Osteocyte (in vitro differentiated cells): ENCODE data around the gene LEP. TPM values are rescaled to one million over a fixed set of nuclear protein-coding genes. Genes with fewer than 3 reads are reported as not detected.
A peak's percentile ranks its signal among the peaks of the same experiment; 100 is the strongest.

Experiments
- DNase-seq: peaks from one replicate; pipeline ENCODE4 v3.0.0; 2021; ENCODE audit warnings: mixed read lengths; ENCODE audit not compliant: unreplicated experiment; ENCODE audit errors: extremely low spot score
- H3K27ac Mint-ChIP-seq: one replicate; pipeline ENCODE4 v1.8.0; 2021; ENCODE audit warnings: mild to moderate bottlenecking, mixed read lengths; ENCODE audit not compliant: unreplicated experiment
- H3K27me3 Mint-ChIP-seq: one replicate; pipeline ENCODE4 v1.8.0; 2021; ENCODE audit warnings: mixed read lengths; ENCODE audit not compliant: unreplicated experiment
- H3K36me3 Mint-ChIP-seq: one replicate; pipeline ENCODE4 v1.8.0; 2021; ENCODE audit warnings: mixed read lengths; ENCODE audit not compliant: unreplicated experiment
- H3K4me1 Mint-ChIP-seq: one replicate; pipeline ENCODE4 v1.8.0; 2021; ENCODE audit warnings: mixed read lengths; ENCODE audit not compliant: unreplicated experiment
- H3K4me3 Mint-ChIP-seq: one replicate; pipeline ENCODE4 v1.8.0; 2021; ENCODE audit warnings: mild to moderate bottlenecking, moderate library complexity, mixed read lengths; ENCODE audit not compliant: unreplicated experiment
- H3K9me3 Mint-ChIP-seq: one replicate; pipeline ENCODE4 v1.8.0; 2021; ENCODE audit warnings: mixed read lengths; ENCODE audit not compliant: unreplicated experiment
- total RNA-seq: library from RNA; stranded (reverse); gene quantifications from 2 replicates; pipeline ENCODE4 v1.2.1, GENCODE V29; 2021
- TF ChIP-seq, protein P1 (sequence below): fragments of 200-600 bp; sonication (generic); IDR thresholded peaks from 2 replicates; pipeline ENCODE4 v1.5.0; 2021; ENCODE audit warnings: antibody characterized with exemption, mild to moderate bottlenecking, moderate library complexity

The LEP gene
- total RNA-seq, 1 donor from 2014 or later = not detected

DNA sequence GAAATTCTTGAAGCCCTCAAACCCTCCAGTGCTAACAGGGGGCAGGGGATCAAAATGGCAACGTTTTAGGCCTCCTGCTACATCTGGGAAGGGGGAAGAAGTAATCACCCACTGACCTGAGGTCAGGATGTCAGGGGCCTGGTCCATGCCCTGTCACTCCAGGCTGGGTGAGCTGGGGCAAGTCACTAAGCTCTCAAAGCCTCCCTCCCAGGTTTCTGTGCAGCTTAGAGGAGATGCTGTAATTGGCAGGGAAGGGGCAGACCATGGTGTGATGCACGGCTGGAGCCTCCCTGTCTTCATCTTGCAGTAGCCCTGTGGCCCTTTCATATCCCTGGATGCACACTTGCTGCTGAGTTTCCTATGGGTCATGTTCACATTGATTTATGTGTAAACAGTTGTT is 27.2 kb downstream of the LEP start:
- TF ChIP-seq, protein P1, sequence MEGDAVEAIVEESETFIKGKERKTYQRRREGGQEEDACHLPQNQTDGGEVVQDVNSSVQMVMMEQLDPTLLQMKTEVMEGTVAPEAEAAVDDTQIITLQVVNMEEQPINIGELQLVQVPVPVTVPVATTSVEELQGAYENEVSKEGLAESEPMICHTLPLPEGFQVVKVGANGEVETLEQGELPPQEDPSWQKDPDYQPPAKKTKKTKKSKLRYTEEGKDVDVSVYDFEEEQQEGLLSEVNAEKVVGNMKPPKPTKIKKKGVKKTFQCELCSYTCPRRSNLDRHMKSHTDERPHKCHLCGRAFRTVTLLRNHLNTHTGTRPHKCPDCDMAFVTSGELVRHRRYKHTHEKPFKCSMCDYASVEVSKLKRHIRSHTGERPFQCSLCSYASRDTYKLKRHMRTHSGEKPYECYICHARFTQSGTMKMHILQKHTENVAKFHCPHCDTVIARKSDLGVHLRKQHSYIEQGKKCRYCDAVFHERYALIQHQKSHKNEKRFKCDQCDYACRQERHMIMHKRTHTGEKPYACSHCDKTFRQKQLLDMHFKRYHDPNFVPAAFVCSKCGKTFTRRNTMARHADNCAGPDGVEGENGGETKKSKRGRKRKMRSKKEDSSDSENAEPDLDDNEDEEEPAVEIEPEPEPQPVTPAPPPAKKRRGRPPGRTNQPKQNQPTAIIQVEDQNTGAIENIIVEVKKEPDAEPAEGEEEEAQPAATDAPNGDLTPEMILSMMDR = no peak
- no peaks in the 10 kb centered on the region for H3K36me3 Mint-ChIP-seq
- no peak overlapping the region for H3K4me3 Mint-ChIP-seq
- H3K4me1 Mint-ChIP-seq = peaks cover 45% of the 10 kb centered on the region
- H3K27ac Mint-ChIP-seq = peak overlapping the region; percentile 96
- no peak for DNase-seq
- H3K9me3 Mint-ChIP-seq = no peaks in the 10 kb centered on the region
- peaks cover 2% of the 10 kb centered on the region for H3K27me3 Mint-ChIP-seq

DNA sequence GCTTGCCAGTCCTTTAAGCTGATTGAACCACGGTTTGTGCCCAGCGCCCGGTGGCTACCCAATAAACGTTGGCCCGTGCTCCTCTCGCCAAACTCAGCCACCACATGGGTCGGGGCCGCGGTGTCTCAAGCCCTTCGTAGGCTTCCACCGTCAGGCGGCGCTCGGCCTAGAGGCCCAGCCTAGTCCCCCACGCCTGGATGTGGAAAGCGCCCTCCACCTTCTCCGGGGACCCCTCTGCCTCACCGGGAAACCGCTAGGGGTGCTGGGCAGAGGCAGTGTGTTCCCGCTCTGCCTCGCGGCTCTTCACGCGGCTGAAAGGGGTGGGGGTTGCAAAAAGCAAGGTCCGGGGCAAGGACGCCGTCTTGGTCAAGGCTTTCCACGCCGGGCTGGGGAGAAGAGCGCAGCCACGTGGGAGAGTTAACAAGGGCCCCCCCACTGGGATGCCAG is 29.8 kb downstream of the LEP start:
- Mint-ChIP-seq H3K36me3 (no peaks in the 10 kb centered on the region), H3K4me1 (peaks cover 35% of the 10 kb centered on the region), H3K27ac (no peak overlapping the region), H3K4me3 (no peak overlapping the region), H3K9me3 (no peaks in the 10 kb centered on the region), H3K27me3 (peaks cover 6% of the 10 kb centered on the region)
- no peak for DNase-seq
- TF ChIP-seq, protein P1 = no peak

DNA sequence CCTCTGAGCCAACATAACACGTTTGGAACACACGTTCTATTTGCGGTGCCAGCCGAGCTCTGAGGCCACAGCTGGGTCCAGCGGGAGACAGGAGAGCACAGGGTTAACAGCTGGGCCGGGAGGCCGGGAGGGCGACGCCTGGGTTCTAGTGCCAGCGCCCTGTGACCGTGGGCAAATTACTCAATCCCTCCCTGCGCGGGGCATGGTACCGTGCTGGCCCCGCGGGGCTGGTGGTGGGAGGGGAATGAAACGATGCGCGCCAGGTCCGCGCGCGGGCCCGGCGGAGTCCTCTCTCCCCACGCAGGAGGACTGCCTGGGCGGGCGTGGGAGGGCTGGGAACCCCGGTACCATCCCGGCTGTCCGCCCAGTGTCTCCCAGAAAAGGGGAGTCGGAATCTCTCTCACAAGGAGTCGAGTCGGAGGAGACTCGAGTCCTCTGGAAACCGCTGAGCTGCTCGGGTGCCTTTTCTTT is 30.4 kb downstream of the LEP start:
- H3K9me3 Mint-ChIP-seq = no peaks in the 10 kb centered on the region
- no peak for DNase-seq

DNA sequence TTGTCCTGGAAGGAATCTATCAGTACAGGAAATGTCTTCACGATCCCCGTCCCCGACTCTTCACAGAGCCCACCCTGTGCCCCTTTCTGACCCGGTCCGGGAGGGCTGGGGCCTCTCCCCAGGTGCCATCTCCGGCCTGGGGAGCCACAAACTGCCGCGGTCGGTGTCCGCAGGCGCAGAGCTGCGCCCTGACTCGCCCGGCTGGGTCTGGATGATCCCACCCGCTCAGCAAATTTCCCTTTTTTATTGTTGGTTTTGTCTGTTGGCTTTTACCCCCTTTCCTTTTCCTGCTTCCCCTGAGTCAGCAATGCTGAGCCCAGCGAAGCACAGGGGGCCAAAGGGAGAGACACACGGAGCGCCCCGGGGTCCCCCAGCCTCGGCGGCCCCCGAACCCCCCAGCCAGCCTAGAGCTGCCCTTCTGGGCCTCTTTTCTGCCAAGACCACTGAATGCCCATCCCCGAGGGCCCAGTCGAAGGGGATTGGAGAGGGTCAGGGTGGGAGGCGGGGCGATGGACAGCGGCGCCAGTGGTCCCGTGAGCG is 30.9 kb downstream of the LEP start:
- H3K27ac Mint-ChIP-seq = no peak overlapping the region
- peaks cover 6% of the 10 kb centered on the region for H3K27me3 Mint-ChIP-seq
- H3K9me3 Mint-ChIP-seq = no peaks in the 10 kb centered on the region
- no peak overlapping the region for H3K4me3 Mint-ChIP-seq
- H3K4me1 Mint-ChIP-seq = peaks cover 23% of the 10 kb centered on the region
- H3K36me3 Mint-ChIP-seq = no peaks in the 10 kb centered on the region
- TF ChIP-seq, protein P1 = no peak
- DNase-seq = no peak

More for the DNA sequence above, 30.4 kb downstream of the LEP start:
- Mint-ChIP-seq H3K4me1 (peaks cover 28% of the 10 kb centered on the region), H3K4me3 (no peak overlapping the region), H3K36me3 (no peaks in the 10 kb centered on the region), H3K27ac (no peak overlapping the region), H3K27me3 (peaks cover 6% of the 10 kb centered on the region)
- TF ChIP-seq, protein P1 = no peak

DNA sequence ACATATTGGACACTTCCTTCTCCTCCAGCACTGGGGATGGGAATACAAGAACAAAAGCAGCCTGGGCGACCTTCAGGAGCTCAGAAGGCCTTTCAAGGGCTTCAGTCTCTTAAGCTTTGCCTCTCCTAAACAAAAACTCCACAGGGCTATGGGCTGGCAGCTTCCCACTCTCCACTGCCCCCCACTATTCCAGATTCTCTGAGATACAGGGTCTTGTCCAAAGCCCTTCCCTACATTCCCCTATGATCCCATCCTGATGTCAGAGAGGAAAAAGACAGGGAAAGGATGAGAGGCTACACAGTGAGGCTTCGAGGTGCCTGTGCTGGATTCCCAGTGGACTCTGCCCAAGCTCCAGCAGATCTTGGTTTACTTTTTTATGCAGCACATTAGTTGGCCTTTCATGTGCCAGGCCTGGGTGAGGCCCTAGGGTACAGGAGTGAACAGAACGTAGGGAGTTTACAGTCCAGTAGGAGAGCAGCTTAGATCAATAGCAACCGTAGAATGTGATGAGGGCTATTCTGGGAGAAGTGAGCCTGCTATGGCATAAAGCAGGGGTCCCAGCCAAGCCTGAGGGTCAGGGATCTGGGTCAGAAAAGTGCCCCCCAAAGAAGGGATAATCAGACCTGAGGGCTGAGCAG is 33.3 kb downstream of the LEP start:
- TF ChIP-seq, protein P1 = no peak
- no peaks in the 10 kb centered on the region for H3K4me1 Mint-ChIP-seq
- no peak overlapping the region for H3K4me3 Mint-ChIP-seq
- peaks cover 6% of the 10 kb centered on the region for H3K27me3 Mint-ChIP-seq
- no peak for DNase-seq
- no peak overlapping the region for H3K27ac Mint-ChIP-seq
- peaks cover 2% of the 10 kb centered on the region for H3K36me3 Mint-ChIP-seq
- peaks cover 9% of the 10 kb centered on the region for H3K9me3 Mint-ChIP-seq
